ENCODE measurements around the gene MAPK12.
A peak's percentile ranks its signal among the peaks of the same experiment; 100 is the strongest.

The MAPK12 gene

DNA sequence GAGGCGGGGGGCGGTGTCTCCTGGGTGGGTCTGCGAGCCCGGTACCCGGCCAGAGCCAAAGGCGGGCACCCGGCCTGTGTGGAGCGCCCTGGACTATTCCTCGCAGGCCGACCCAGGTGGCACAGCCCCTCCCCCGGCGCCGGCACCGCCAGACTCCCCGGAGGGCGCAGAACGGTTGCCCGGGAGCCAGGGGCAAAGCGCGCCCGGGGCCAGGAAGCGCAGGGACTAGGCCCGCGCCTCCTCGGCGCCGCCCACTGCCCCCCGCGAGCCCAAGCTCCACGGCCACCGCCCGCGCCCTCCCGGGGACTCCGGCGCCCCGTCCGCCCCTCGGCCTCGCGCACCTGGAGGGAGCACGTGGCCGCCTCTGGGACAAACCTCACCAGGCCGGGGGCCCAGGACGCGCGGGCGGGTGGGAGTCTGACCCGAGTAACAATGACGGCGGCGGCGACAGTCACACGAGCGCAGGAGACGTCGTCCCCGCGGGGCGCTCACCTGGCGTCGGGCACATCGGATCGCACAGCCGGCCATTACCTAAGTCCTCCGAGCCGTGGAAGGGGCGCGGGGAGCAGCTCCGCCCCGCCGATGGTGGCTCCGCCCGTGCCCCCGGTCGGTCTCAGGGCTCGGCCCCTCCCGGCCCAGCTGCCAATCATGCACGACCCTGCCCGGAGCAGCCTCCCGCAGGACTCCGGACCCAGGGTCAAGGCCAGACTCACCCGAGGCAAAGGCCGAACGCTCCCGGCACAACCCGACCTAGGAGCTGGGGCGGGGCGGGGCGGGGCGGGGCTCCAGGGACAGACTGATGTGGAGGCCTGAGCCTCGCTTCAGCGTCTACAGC lies 38.5 kb upstream of the MAPK12 start:
- peak; percentile 76 for DNase-seq (ENCODE audit: low spot score)

GRCh38 chr22:50298937-50299784 lies 37.7 kb upstream of the MAPK12 start:
- no peak for DNase-seq (ENCODE audit: low spot score)

DNA sequence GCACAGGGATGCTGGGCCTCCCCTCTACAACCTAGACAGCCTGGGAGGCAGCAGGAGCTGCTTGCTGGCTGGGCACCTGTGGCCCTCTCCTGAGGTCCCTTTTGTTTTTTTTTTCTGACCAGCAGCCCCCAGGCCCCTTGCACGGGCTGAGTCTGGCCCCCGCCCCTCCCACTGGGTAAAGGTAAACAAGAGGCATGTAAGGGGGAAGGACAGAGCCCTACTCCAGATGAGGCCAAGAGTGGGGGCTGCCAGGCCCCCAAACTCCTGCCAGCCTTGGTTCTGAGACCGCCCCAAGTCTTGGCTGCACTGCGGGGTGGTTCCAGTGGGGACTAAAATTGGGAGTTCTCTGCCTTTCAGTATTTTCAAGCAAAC lies 36.8 kb upstream of the MAPK12 start:
- no peak for DNase-seq (ENCODE audit: low spot score)

DNA sequence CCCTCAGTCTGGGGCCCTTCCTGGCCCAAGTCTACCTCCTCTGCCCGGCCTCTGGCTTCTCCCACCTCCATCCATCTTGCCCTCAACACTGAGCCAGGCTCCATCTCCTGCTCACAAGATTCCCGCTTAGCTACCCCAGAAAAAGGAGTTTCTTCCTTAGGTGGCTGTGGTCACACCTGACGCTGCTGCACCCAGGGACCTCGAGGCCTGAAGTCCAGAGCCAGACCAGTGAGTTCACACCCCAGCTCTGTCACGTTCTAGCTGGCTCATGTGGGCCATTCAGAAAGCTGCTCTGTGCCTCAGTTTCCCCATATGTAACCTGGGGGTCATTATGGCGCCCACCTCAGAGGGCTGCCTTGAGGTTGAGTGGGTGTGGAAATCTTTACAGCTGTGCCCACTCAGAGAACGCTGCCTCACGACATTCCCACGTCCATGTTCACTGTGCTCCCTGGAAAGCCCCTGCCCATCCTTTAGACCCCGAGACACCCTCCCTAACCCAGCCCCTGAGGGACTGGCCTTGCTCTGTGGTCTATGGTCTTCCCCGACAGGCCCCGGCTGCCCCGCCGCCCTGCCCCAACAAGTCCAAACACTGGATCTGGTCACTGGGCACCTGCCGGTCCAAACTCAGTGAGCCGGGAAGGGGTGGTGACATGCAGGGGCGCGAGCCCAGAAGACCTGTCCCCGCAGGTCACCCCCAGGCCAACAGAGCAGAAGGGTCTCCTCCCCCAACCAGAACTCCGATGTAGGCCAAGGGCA lies 36.2 kb upstream of the MAPK12 start:
- no peak for DNase-seq (ENCODE audit: low spot score)

DNA sequence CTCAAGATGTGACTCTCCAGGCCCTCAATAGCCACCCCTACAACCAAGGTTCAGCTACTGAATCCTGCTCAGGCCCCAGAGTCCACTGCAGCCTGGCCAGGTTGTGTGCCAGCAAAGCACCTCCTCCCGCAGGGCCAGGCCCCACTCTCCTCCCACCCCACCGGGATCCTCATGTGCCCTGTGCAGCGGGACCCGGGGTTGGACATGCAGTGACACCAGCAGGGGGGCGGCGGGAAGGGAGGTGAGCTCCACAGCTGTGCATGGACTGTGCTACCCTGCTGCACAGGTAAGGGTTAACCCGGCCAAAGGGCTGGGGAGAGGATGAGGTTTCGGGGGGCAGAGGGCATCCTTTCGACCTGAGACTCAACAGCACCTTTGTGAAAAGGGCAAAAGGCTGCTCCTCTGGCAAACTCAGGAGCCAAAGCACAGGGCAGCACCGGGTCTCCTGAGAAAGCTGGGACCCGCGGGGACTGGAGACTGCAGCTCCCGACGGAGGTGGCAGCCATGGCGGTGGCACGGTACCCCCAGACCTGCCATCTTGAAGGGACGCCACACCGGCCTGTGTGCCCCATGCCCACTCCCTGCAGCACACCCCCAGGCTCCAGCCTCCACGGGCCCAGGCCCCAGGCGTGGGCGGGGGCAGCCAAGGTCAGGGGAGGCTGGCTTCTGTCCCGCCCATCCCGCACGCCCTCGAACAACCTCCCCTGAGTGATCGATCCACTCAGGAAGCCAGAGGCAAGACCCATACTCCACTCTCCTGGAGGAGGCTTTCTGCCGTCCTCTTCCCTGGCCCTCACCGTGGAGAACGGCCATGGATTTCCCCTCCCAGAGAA lies 35.4 kb upstream of the MAPK12 start:
- DNase-seq (ENCODE audit: low spot score), result no peak

GRCh38 chr22:50294319-50294656 lies 32.8 kb upstream of the MAPK12 start:
- no peak for DNase-seq (ENCODE audit: low spot score)

- peak; percentile 90 for DNase-seq (ENCODE audit: low spot score)
Observed at GRCh38 chr22:50293441-50294318, 32.2 kb upstream of the MAPK12 start.

DNA sequence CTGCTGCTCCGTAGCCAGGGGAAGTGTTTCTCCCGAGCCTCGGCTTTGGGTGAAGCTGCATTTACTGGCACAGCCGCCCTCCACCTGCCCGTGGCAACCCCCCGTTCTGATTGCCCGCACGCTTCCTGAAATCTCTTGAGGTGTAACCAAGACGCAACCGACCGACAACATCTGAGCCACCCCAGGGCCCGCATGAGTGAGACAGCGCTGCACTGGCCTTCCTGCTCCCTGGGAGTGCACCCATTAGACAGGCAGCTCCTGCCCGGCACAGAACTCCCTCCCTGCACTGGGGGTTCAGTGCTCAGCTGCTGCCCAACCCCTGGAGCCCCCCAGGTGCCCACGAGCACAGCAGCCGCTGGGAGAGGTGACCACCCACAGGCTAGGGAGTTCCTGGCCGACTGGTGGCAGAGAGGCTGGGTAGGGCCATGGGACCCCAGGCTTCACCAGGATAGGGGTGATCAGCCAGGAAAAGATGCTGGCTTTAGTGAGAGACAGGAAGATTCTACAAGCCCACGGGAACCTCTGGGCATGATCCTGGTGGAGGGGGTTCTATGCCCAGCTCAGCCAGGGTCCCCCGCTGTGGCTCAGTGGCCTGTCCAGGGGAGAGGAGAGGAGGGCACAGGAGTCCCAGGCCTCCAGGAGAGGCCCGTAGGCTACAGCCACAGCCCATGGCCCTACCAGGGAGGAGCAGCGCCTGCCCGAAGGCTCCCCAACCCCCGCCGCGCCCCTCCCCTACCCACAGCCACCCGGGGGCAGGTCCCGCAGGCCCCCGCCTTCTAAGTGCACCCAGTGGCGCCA lies 31.4 kb upstream of the MAPK12 start:
- DNase-seq (ENCODE audit: low spot score), result no peak

DNA sequence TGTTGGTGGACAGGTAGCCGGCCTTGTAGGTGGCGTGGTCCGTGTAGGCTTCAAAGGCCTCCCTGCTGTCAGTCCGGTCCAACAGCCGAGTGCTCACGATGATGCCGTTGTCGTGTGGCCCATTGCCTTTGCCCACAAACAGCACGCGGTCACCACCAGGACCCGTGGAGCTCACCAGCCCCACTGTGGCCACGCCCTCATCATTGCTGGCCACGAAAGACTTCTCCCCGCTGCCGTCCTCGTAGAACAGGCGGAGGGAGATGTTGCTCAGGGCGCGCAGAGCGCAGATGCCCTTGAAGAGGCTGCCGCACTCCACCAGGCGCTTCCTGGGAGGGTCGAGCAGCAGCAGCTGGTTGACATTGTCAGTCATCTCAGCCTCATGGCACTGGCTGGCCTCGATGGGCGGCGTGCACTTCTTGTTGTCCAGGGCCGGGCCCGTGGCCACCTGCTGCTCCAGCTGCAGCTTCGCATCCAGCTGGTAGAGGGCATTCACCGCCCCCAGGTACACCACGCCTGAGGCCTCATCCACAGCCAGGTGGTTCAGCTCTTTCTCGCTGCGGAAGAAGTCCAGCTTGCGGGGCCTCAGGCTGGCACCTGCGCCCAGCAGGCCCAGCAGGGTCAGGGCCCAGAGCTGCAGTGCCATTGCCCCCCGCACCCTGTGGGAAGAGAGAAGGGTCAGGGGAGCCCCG lies 28.6 kb upstream of the MAPK12 start:
- DNase-seq (ENCODE audit: low spot score), result no peak

DNA sequence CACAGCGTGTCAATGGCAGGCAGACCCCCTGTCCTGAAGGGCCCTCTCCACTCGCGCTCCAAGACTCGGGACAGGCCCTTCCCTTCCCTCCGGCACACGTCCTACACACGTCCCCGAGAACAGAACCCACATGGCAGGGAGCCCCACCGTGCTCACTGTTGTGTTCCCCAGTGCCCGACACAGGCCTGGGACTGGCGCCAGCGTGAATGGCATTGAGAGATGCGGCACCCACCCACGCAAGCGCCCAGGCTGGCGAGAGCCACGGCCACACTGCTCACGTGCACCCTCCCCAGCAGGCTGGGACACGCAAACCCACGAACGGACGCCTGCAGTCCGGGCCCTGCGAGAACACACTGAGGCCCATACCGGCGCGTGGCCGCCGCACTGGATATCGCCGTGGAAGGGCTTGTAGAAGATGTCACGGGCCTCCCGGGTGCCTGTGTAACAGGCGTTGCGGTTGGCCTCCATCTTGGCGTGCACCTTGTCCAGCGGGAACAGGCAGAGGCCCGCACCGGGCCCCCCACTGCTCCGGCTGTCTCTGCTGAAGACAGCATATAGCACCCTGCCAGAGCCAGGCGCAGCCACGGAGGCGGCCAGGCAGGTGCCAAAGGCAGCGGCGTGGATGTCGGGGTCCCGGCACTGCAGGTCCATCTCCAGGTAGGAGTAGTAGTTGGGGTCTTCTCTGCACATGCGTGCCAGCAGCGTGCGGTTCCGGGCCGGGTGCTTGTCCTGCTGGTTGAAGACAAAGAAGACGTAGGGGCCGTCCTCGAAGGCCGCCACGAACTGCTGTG lies 27.9 kb upstream of the MAPK12 start:
- DNase-seq (ENCODE audit: low spot score), result no peak

DNA sequence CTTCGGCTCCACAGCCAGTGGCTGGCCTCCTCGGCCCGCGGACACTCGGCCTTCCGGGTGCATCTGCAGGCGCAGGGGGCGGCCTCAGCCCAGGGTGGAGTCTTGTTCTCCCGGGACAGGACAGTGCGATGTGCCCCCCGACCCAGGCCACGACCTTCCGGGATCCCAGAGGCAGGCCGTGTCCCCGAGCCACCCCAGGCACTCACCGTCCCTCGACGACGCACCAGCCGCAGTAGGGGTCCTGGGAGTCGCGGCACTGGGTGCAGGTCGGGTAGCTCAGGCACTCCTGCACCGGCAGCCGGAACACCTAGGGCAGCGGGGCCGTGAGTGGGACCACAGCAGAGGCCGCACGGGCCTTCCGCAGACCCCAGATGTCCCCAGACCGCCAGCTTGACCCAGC lies 26.2 kb upstream of the MAPK12 start:
- DNase-seq (ENCODE audit: low spot score), result no peak

- no peak for DNase-seq (ENCODE audit: low spot score)
Observed at GRCh38 chr22:50286701-50287318, 25.3 kb upstream of the MAPK12 start.

DNA sequence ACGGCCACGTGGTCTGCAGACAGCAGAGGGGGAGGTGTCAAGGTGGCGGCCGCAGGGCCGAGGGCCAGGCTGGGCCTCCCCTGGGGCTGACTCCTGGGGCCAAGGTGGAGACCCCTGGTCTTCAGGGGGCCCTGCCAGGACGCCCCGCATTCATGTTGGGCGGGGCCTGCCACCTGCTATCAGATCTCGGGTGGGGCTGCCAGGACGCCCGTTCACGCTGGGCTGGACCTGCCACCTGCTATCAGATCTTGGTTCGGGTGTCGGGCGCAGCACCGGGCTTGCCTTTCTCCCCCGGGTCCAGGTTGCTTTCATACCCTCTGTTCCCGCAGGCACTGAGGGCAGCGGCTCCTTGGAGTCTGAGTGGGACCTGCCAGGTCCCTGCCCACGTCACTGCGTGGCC lies 24.8 kb upstream of the MAPK12 start:
- no peak for DNase-seq (ENCODE audit: low spot score)

- DNase-seq (ENCODE audit: low spot score), result no peak
Observed at GRCh38 chr22:50285568-50286229, 24.2 kb upstream of the MAPK12 start.

- DNase-seq (ENCODE audit: low spot score), result no peak
Observed at GRCh38 chr22:50284479-50284878, 23.0 kb upstream of the MAPK12 start.

GRCh38 chr22:50283821-50284220 lies 22.3 kb upstream of the MAPK12 start:
- DNase-seq (ENCODE audit: low spot score), result no peak

DNA sequence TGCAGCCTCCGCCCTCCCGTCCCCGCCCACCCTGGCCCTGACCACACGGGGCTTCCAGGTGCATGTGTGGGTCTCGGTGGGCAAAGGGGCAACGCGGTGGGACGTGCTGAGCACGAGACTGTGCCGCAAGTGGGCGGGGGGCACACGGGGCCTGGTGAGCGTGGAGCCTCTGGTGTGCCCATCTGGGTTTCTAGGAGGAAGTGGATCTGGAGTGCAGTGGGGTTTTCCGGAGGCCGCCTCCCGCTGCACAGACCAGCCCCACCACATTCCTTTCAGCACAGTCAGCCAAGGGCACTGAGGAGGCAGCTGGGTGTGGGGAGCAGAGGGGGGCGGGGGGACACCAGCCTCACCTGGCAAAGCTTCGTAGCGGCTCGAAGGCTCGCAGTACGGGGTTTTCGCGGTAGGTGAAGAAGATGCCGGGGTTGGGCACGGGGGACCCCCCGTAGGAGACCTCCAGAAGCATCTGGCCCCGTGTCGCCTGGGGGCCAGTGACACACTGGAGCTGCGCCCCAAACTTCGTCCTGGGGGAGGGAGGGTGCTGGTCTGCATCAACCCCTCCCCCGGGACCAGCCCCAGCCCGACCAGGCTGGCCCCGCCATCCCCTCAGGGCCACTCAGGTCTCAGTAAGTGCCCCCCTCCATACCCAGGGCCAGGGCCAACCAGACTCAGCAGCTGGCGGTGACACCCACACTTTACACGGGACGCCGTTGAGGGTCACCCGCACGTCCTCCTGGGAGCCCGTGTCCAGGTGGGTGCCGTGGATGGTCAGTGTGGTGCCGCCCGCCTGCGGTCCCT lies 21.1 kb upstream of the MAPK12 start:
- no peak for DNase-seq (ENCODE audit: low spot score)
